Parathyroid adenoma (tissue), 2 donors: Measurements from ENCODE around the gene ZMIZ1.

ENCODE experiments used
- H2AFZ ChIP-seq: fragments of 300-600 bp; sonication (generic); one replicate; pipeline ENCODE4 v1.7.0; 2017; ENCODE audit warnings: antibody characterized with exemption, mild to moderate bottlenecking
- H3K27ac ChIP-seq: fragments of 300-600 bp; sonication (generic); one replicate; pipeline ENCODE4 v1.7.0; 2017
- H3K27me3 ChIP-seq: fragments of 300-600 bp; sonication (generic); one replicate; pipeline ENCODE4 v1.7.0; 2017; ENCODE audit warnings: low read length; ENCODE audit not compliant: control insufficient read depth, insufficient read depth
- H3K36me3 ChIP-seq: fragments of 300-600 bp; sonication (generic); one replicate; pipeline ENCODE4 v1.7.0; 2017; ENCODE audit warnings: low read length; ENCODE audit not compliant: control insufficient read depth, insufficient read depth
- H3K4me1 ChIP-seq: fragments of 300-600 bp; sonication (generic); one replicate; pipeline ENCODE4 v1.7.0; 2017; ENCODE audit warnings: control low read depth
- H3K4me2 ChIP-seq: fragments of 300-600 bp; sonication (generic); one replicate; pipeline ENCODE4 v1.7.0; 2017; ENCODE audit warnings: low read length
- H3K4me3 ChIP-seq: fragments of 300-600 bp; sonication (generic); one replicate; pipeline ENCODE4 v1.7.0; 2017; ENCODE audit warnings: low read depth, low read length
- H3K79me2 ChIP-seq: fragments of 300-600 bp; sonication (generic); one replicate; pipeline ENCODE4 v1.7.0; 2017; ENCODE audit warnings: control low read depth
- H3K9ac ChIP-seq: fragments of 300-600 bp; sonication (generic); one replicate; pipeline ENCODE4 v1.7.0; 2017; ENCODE audit warnings: mild to moderate bottlenecking
- H3K9me3 ChIP-seq: fragments of 300-600 bp; sonication (generic); one replicate; pipeline ENCODE4 v1.7.0; 2017; ENCODE audit warnings: low read length; ENCODE audit not compliant: control insufficient read depth
- TF ChIP-seq, protein P1 (sequence below): fragments of 300-600 bp; sonication (generic); IDR thresholded peaks from one replicate; pipeline ENCODE4 v1.7.0; 2017; ENCODE audit warnings: antibody characterized with exemption, mild to moderate bottlenecking
- donor health status: primary hyperparathyroidism.

ZMIZ1 gene

GRCh38 chr10:79027147-79028055 lies 41.4 kb upstream of the ZMIZ1 start:
- Histone ChIP-seq H2AFZ (no peak overlapping the region), H3K36me3 (no peaks in the 10 kb centered on the region), H3K27me3 (no peaks in the 10 kb centered on the region), H3K79me2 (no peaks in the 10 kb centered on the region), H3K4me1 (no peaks in the 10 kb centered on the region), H3K9ac (no peak overlapping the region), H3K27ac (no peak overlapping the region), H3K9me3 (no peaks in the 10 kb centered on the region), H3K4me2 (no peak overlapping the region), H3K4me3 (no peak overlapping the region)
- TF ChIP-seq, protein P1, sequence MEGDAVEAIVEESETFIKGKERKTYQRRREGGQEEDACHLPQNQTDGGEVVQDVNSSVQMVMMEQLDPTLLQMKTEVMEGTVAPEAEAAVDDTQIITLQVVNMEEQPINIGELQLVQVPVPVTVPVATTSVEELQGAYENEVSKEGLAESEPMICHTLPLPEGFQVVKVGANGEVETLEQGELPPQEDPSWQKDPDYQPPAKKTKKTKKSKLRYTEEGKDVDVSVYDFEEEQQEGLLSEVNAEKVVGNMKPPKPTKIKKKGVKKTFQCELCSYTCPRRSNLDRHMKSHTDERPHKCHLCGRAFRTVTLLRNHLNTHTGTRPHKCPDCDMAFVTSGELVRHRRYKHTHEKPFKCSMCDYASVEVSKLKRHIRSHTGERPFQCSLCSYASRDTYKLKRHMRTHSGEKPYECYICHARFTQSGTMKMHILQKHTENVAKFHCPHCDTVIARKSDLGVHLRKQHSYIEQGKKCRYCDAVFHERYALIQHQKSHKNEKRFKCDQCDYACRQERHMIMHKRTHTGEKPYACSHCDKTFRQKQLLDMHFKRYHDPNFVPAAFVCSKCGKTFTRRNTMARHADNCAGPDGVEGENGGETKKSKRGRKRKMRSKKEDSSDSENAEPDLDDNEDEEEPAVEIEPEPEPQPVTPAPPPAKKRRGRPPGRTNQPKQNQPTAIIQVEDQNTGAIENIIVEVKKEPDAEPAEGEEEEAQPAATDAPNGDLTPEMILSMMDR: no peak

GRCh38 chr10:79028056-79028430 lies 40.7 kb upstream of the ZMIZ1 start:
- Histone ChIP-seq H3K4me1 (no peaks in the 10 kb centered on the region), H3K79me2 (no peaks in the 10 kb centered on the region), H2AFZ (no peak overlapping the region), H3K9me3 (no peaks in the 10 kb centered on the region), H3K36me3 (no peaks in the 10 kb centered on the region), H3K27ac (no peak overlapping the region), H3K9ac (no peak overlapping the region), H3K4me2 (no peak overlapping the region), H3K27me3 (no peaks in the 10 kb centered on the region), H3K4me3 (no peak overlapping the region)
- TF ChIP-seq, protein P1: no peak

DNA sequence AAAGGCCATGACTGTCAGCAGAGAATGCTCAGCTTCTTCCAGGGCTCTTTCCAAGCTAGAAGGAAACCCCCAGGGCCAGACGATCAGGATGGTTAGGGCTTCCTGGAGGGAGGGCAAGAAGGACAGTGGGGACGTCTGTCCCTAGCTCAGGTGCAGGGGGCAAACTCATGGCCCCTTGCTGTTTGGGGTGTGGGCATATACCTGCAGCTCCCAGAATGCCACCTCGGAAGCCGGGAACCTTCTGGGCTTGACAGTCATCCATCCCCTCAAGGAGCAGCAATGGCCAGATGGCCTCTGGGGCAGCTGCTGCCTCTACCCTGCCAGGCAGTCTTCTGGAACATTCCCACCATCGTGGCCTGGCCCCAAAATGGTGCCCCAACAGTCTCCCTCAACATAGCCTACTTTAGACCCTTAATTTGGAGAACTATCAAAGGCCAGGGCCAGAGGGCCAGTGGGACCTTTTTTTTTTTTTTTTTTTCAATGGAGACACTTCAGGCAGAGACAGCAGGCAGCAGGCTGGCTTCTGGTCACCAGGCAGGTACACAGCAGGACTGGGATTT lies 40.2 kb upstream of the ZMIZ1 start:
- Histone ChIP-seq H3K9ac (no peak overlapping the region), H3K27me3 (no peaks in the 10 kb centered on the region), H3K4me3 (no peak overlapping the region), H3K4me2 (no peak overlapping the region), H3K79me2 (no peaks in the 10 kb centered on the region), H3K9me3 (no peaks in the 10 kb centered on the region), H3K27ac (no peak overlapping the region), H3K36me3 (no peaks in the 10 kb centered on the region), H3K4me1 (no peaks in the 10 kb centered on the region), H2AFZ (no peak overlapping the region)
- TF ChIP-seq, protein P1: no peak

GRCh38 chr10:79029478-79030390 lies 39.0 kb upstream of the ZMIZ1 start:
- TF ChIP-seq, protein P1: no peak
- H3K9me3 ChIP-seq: no peaks in the 10 kb centered on the region
- H3K27me3 ChIP-seq: no peaks in the 10 kb centered on the region

More at GRCh38 chr10:79029478-79030390, 39.0 kb upstream of the ZMIZ1 start:
- no peak overlapping the region for H3K9ac ChIP-seq
- H3K27ac ChIP-seq: no peak overlapping the region
- H3K4me3 ChIP-seq: no peak overlapping the region
- H3K4me2 ChIP-seq: no peak overlapping the region
- no peaks in the 10 kb centered on the region for H3K4me1 ChIP-seq
- H2AFZ ChIP-seq: no peak overlapping the region
- H3K36me3 ChIP-seq: no peaks in the 10 kb centered on the region
- no peaks in the 10 kb centered on the region for H3K79me2 ChIP-seq
